ENCODE measurements around the gene LACTB. TPM values are rescaled to one million over a fixed set of nuclear protein-coding genes. Genes with fewer than 3 reads are reported as not detected.

The LACTB gene
- total and polyA plus RNA-seq, 2 of the 13 experiments (the other 11 are each of a cell fraction or from before 2014, with no cell fraction given) = 14.8 to 23.0 TPM

DNA sequence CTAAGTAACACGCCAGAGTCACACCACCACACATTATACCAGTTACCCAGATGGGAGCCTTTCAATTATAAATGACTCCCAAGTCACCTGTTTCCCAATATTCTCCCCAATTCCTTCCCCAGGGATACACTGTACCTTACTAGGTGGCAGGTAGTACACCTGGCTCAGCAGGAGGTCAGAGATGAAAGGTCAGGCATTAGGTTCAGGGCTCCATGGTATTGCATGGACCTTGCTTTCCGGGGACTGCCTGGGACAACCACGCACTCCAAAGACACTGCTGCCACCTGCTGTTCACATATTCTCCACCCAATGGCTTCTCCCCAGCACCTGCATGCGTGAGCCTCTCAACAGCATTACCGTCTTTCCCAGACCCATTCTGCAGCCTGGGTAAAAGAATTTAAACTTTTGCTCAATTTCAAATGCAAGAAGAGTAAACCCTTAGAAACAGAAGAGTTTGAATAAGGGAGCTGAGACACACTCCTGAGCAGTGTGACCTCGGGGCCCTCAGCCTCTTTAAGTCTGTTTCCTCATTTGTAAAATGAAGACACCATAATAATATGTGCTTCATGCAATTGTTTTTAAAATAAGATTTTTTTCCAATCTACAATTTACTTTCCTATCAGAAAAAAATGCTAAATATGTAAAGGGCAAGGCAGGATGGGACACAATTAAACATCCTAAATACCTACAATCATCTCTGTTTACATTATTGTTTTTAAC is 28.0 kb upstream of the LACTB start (continued):
- TF ChIP-seq ZNF598 (CRISPR knock-in tag; IDR thresholded peaks at IDR 0.05; ENCODE audit: borderline replicate concordance) (no peak; the same call in 1 of the 2 replicates), ZNF614 (CRISPR knock-in tag; IDR thresholded peaks at IDR 0.05; ENCODE audit: borderline replicate concordance) (peak; percentile 76; the same call in 1 of the 2 replicates), SALL2 (CRISPR knock-in tag; IDR thresholded peaks at IDR 0.05) (peak; percentile 84), HDAC2 (CRISPR knock-in tag; IDR thresholded peaks at IDR 0.05) (peak; percentile 73; the same call in 1 of the 2 replicates), MIER2 (CRISPR knock-in tag; IDR thresholded peaks at IDR 0.05) (0 out of 2 replicates have a peak, but pooled peaks have one; percentile 36), REXO4 (CRISPR knock-in tag; IDR thresholded peaks at IDR 0.05; ENCODE audit: borderline replicate concordance) (no peak), ZNF124 (CRISPR knock-in tag; IDR thresholded peaks at IDR 0.05) (peak; percentile 45; the same call in 1 of the 2 replicates), CREB1 (IDR thresholded peaks at IDR 0.05) (no peak), CREB1 (CRISPR knock-in tag; IDR thresholded peaks at IDR 0.05) (no peak), MXD4 (CRISPR knock-in tag; IDR thresholded peaks at IDR 0.05) (peak; percentile 45; the same call in 1 of the 2 replicates), ZNF235 (CRISPR knock-in tag; IDR thresholded peaks at IDR 0.05; ENCODE audit: borderline replicate concordance) (no peak), ZNF337 (CRISPR knock-in tag; IDR thresholded peaks at IDR 0.05; ENCODE audit: borderline replicate concordance, low read depth) (no peak), U2AF1 (optimal IDR thresholded peaks at IDR 0.05; ENCODE audit: low read depth, low read length) (no peak), CEBPG (CRISPR knock-in tag; IDR thresholded peaks at IDR 0.05) (peak; percentile 63), MATR3 (CRISPR knock-in tag; IDR thresholded peaks at IDR 0.05) (no peak), MAFK (conservative IDR thresholded peaks at IDR 0.05 in 1 of 2, IDR thresholded peaks at IDR 0.05 in 1 of 2; ENCODE audit: low read length in 2 of 2) (no peak), ERF (CRISPR knock-in tag; IDR thresholded peaks at IDR 0.05) (peak; percentile 30; the same call in 1 of the 2 replicates)
- TF ChIP-seq, protein P1, sequence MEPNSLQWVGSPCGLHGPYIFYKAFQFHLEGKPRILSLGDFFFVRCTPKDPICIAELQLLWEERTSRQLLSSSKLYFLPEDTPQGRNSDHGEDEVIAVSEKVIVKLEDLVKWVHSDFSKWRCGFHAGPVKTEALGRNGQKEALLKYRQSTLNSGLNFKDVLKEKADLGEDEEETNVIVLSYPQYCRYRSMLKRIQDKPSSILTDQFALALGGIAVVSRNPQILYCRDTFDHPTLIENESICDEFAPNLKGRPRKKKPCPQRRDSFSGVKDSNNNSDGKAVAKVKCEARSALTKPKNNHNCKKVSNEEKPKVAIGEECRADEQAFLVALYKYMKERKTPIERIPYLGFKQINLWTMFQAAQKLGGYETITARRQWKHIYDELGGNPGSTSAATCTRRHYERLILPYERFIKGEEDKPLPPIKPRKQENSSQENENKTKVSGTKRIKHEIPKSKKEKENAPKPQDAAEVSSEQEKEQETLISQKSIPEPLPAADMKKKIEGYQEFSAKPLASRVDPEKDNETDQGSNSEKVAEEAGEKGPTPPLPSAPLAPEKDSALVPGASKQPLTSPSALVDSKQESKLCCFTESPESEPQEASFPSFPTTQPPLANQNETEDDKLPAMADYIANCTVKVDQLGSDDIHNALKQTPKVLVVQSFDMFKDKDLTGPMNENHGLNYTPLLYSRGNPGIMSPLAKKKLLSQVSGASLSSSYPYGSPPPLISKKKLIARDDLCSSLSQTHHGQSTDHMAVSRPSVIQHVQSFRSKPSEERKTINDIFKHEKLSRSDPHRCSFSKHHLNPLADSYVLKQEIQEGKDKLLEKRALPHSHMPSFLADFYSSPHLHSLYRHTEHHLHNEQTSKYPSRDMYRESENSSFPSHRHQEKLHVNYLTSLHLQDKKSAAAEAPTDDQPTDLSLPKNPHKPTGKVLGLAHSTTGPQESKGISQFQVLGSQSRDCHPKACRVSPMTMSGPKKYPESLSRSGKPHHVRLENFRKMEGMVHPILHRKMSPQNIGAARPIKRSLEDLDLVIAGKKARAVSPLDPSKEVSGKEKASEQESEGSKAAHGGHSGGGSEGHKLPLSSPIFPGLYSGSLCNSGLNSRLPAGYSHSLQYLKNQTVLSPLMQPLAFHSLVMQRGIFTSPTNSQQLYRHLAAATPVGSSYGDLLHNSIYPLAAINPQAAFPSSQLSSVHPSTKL (CRISPR knock-in tag; IDR thresholded peaks at IDR 0.05) = peak; percentile 76
- TF ChIP-seq, protein P2, sequence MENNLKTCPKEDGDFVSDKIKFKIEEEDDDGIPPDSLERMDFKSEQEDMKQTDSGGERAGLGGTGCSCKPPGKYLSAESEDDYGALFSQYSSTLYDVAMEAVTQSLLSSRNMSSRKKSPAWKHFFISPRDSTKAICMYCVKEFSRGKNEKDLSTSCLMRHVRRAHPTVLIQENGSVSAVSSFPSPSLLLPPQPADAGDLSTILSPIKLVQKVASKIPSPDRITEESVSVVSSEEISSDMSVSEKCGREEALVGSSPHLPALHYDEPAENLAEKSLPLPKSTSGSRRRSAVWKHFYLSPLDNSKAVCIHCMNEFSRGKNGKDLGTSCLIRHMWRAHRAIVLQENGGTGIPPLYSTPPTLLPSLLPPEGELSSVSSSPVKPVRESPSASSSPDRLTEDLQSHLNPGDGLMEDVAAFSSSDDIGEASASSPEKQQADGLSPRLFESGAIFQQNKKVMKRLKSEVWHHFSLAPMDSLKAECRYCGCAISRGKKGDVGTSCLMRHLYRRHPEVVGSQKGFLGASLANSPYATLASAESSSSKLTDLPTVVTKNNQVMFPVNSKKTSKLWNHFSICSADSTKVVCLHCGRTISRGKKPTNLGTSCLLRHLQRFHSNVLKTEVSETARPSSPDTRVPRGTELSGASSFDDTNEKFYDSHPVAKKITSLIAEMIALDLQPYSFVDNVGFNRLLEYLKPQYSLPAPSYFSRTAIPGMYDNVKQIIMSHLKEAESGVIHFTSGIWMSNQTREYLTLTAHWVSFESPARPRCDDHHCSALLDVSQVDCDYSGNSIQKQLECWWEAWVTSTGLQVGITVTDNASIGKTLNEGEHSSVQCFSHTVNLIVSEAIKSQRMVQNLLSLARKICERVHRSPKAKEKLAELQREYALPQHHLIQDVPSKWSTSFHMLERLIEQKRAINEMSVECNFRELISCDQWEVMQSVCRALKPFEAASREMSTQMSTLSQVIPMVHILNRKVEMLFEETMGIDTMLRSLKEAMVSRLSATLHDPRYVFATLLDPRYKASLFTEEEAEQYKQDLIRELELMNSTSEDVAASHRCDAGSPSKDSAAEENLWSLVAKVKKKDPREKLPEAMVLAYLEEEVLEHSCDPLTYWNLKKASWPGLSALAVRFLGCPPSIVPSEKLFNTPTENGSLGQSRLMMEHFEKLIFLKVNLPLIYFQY (CRISPR knock-in tag; IDR thresholded peaks at IDR 0.05; ENCODE audit: borderline replicate concordance) = 0 out of 2 replicates have a peak, but pooled peaks have one; percentile 25
- TF ChIP-seq, protein P3, sequence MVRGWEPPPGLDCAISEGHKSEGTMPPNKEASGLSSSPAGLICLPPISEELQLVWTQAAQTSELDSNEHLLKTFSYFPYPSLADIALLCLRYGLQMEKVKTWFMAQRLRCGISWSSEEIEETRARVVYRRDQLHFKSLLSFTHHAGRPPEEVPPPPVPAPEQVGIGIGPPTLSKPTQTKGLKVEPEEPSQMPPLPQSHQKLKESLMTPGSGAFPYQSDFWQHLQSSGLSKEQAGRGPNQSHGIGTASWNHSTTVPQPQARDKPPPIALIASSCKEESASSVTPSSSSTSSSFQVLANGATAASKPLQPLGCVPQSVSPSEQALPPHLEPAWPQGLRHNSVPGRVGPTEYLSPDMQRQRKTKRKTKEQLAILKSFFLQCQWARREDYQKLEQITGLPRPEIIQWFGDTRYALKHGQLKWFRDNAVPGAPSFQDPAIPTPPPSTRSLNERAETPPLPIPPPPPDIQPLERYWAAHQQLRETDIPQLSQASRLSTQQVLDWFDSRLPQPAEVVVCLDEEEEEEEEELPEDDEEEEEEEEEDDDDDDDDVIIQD (CRISPR knock-in tag; IDR thresholded peaks at IDR 0.05; ENCODE audit: low read depth) = no peak

Data from HepG2 (cell line).